Peyer's patch (tissue), 4 donors: ENCODE results near the gene HEY2.

Experiments
- CTCF ChIP-seq, 6 experiments: fragments of 450-650 bp in 4 of 6; fragments of 200-600 bp in 2 of 6; sonication (generic) in 1 of 6; IDR thresholded peaks; one replicate each; pipeline ENCODE4 v1.5.1; 2017 to 2019; ENCODE audit warnings: antibody characterized with exemption in 6 of 6, mild to moderate bottlenecking in 3 of 6, moderate library complexity in 1 of 6
- POLR2A ChIP-seq, 2 donors: fragments of 450-650 bp; IDR thresholded peaks; one replicate each; pipeline ENCODE4 v1.5.1; 2017; ENCODE audit warnings: antibody characterized with exemption in 2 of 2, mild to moderate bottlenecking in 2 of 2, moderate library complexity in 2 of 2

GRCh38 chr6:125793863-125794262 is 44.4 kb downstream of the HEY2 start:
- TF ChIP-seq POLR2A (IDR thresholded peaks at IDR 0.05) (no peak), CTCF (IDR thresholded peaks at IDR 0.05) (no peak)
